Neural progenitor cell (in vitro differentiated cells): ENCODE results near the gene CRB3. TPM values are rescaled to one million over a fixed set of nuclear protein-coding genes. Genes with fewer than 3 reads are reported as not detected.
"Not testable (repeated sequence)": the region's sequence is repeated elsewhere in the genome, so short reads cannot be mapped to it uniquely, and the experiment has no call there.

Experiments used
- DNase-seq: peaks from one replicate; pipeline ENCODE4 v3.0.0-alpha.2; 2016; ENCODE audit warnings: low spot score
- H2AFZ ChIP-seq: fragments of 200-600 bp; sonication (generic); replicated peaks from 2 replicates; pipeline ENCODE4 v1.6.1; 2016; ENCODE audit warnings: antibody characterized with exemption
- H3F3A ChIP-seq: fragments of 200-600 bp; sonication (generic); 2 replicates; pipeline ENCODE4 v1.6.1; 2016; ENCODE audit warnings: antibody characterized with exemption, low read depth
- H3K27ac ChIP-seq: fragments of 200-600 bp; sonication (generic); 2 replicates; pipeline ENCODE4 v1.5.1; 2016; ENCODE audit warnings: mild to moderate bottlenecking
- H3K27me3 ChIP-seq: fragments of 200-600 bp; sonication (generic); 2 replicates; pipeline ENCODE4 v1.6.1; 2016; ENCODE audit warnings: mild to moderate bottlenecking, moderate library complexity
- H3K36me3 ChIP-seq: fragments of 200-600 bp; sonication (generic); 2 replicates; pipeline ENCODE4 v1.5.1; 2016
- H3K4me1 ChIP-seq: fragments of 200-600 bp; sonication (generic); 2 replicates; pipeline ENCODE4 v1.6.1; 2016; ENCODE audit warnings: mixed run types
- H3K4me2 ChIP-seq: fragments of 200-600 bp; sonication (generic); 2 replicates; pipeline ENCODE4 v1.6.1; 2016
- H3K4me3 ChIP-seq: fragments of 200-600 bp; sonication (generic); 2 replicates; pipeline ENCODE4 v1.5.1; 2016
- H3K79me2 ChIP-seq: fragments of 200-600 bp; sonication (generic); 2 replicates; pipeline ENCODE4 v1.6.1; 2016; ENCODE audit warnings: low read depth
- H3K9ac ChIP-seq: fragments of 200-600 bp; sonication (generic); 2 replicates; pipeline ENCODE4 v1.6.1; 2016
- H3K9me3 ChIP-seq: fragments of 200-600 bp; sonication (generic); 2 replicates; pipeline ENCODE4 v1.5.1; 2016; ENCODE audit warnings: low read depth
- H4K20me1 ChIP-seq: fragments of 200-600 bp; sonication (generic); 2 replicates; pipeline ENCODE4 v1.6.1; 2016; ENCODE audit warnings: low read depth
- H3K27ac Mint-ChIP-seq: 3 replicates; pipeline ENCODE4 v1.8.0; 2021; ENCODE audit warnings: mixed read lengths
- H3K27me3 Mint-ChIP-seq: 2 replicates; pipeline ENCODE4 v1.8.0; 2022; ENCODE audit warnings: low read depth, mild to moderate bottlenecking, inconsistent platforms, moderate library complexity, mixed read lengths; ENCODE audit not compliant: insufficient read depth
- H3K36me3 Mint-ChIP-seq: 3 replicates; pipeline ENCODE4 v1.8.0; 2021; ENCODE audit warnings: mixed read lengths
- H3K4me1 Mint-ChIP-seq: 3 replicates; pipeline ENCODE4 v1.8.0; 2021; ENCODE audit warnings: mixed read lengths
- H3K4me3 Mint-ChIP-seq: 3 replicates; pipeline ENCODE4 v1.8.0; 2021; ENCODE audit warnings: mild to moderate bottlenecking, moderate library complexity, mixed read lengths
- H3K9me3 Mint-ChIP-seq: 3 replicates; pipeline ENCODE4 v1.8.0; 2020; ENCODE audit warnings: mixed read lengths
- EZH2 ChIP-seq: fragments of 200-600 bp; sonication (generic); IDR thresholded peaks from 2 replicates; pipeline ENCODE4 v1.6.1; 2017; ENCODE audit warnings: antibody characterized with exemption, mild to moderate bottlenecking, moderate library complexity
- EZH2phosphoT487 ChIP-seq: fragments of 200-600 bp; sonication (generic); IDR thresholded peaks from 2 replicates; pipeline ENCODE4 v1.6.1; 2017; ENCODE audit warnings: antibody characterized with exemption
- total RNA-seq: library from RNA; depleted of rRNA; stranded (reverse); fragments of >200 nt; gene quantifications from 2 replicates; pipeline ENCODE4 v1.2.3, GENCODE V29; 2015; ENCODE audit warnings: low replicate concordance
- TF ChIP-seq, protein P1 (sequence below): fragments of 200-600 bp; sonication (generic); IDR thresholded peaks from 2 replicates; pipeline ENCODE4 v1.5.1; 2017; ENCODE audit warnings: antibody characterized with exemption, mild to moderate bottlenecking

The CRB3 gene
- total RNA-seq, 1 donor from 2014 or later: 1.3 TPM

- H3K27ac ChIP-seq: no peak overlapping the region
- no peaks in the 10 kb centered on the region for H3K9me3 ChIP-seq
- no peaks in the 10 kb centered on the region for H3F3A ChIP-seq
- Mint-ChIP-seq H3K27me3 (peaks cover 35% of the 10 kb centered on the region), H3K4me1 (peaks cover 5% of the 10 kb centered on the region), H3K27ac (no peak overlapping the region), H3K36me3 (no peaks in the 10 kb centered on the region), H3K9me3 (peaks cover 2% of the 10 kb centered on the region), H3K4me3 (no peak overlapping the region)
- H3K27me3 ChIP-seq: peaks cover 27% of the 10 kb centered on the region
- no peak for DNase-seq
- no peaks in the 10 kb centered on the region for H3K79me2 ChIP-seq
- H3K36me3 ChIP-seq: no peaks in the 10 kb centered on the region
- H4K20me1 ChIP-seq: no peaks in the 10 kb centered on the region
- TF ChIP-seq EZH2: no peak
- no peak for TF ChIP-seq EZH2phosphoT487
- TF ChIP-seq, protein P1, sequence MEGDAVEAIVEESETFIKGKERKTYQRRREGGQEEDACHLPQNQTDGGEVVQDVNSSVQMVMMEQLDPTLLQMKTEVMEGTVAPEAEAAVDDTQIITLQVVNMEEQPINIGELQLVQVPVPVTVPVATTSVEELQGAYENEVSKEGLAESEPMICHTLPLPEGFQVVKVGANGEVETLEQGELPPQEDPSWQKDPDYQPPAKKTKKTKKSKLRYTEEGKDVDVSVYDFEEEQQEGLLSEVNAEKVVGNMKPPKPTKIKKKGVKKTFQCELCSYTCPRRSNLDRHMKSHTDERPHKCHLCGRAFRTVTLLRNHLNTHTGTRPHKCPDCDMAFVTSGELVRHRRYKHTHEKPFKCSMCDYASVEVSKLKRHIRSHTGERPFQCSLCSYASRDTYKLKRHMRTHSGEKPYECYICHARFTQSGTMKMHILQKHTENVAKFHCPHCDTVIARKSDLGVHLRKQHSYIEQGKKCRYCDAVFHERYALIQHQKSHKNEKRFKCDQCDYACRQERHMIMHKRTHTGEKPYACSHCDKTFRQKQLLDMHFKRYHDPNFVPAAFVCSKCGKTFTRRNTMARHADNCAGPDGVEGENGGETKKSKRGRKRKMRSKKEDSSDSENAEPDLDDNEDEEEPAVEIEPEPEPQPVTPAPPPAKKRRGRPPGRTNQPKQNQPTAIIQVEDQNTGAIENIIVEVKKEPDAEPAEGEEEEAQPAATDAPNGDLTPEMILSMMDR: no peak
- H2AFZ ChIP-seq: no peak overlapping the region
- H3K4me3 ChIP-seq: no peak overlapping the region
- H3K4me1 ChIP-seq: peaks cover 7% of the 10 kb centered on the region
- H3K9ac ChIP-seq: no peak overlapping the region
- no peak overlapping the region for H3K4me2 ChIP-seq
These were observed 39.5 kb downstream of the CRB3 start for GRCh38 chr19:6503407-6504201.

- not testable (repeated sequence) for H3K9me3 ChIP-seq, H3K79me2 ChIP-seq, H3K4me1 Mint-ChIP-seq, H3K4me3 ChIP-seq, DNase-seq, H3K27me3 Mint-ChIP-seq, H3K27ac ChIP-seq, H3F3A ChIP-seq, H3K36me3 ChIP-seq, H2AFZ ChIP-seq, H4K20me1 ChIP-seq, H3K27me3 ChIP-seq, H3K4me2 ChIP-seq, H3K9me3 Mint-ChIP-seq, H3K36me3 Mint-ChIP-seq, H3K9ac ChIP-seq, H3K27ac Mint-ChIP-seq, H3K4me1 ChIP-seq, H3K4me3 Mint-ChIP-seq
These were observed 44.1 kb downstream of the CRB3 start for GRCh38 chr19:6508028-6508771.

GRCh38 chr19:6509118-6509971 is 45.3 kb downstream of the CRB3 start:
- Histone ChIP-seq H3K79me2 (no peaks in the 10 kb centered on the region), H2AFZ (no peak overlapping the region), H3K9ac (no peak overlapping the region), H3F3A (no peaks in the 10 kb centered on the region), H3K27ac (no peak overlapping the region), H3K9me3 (no peaks in the 10 kb centered on the region), H3K36me3 (no peaks in the 10 kb centered on the region), H4K20me1 (no peaks in the 10 kb centered on the region), H3K4me3 (no peak overlapping the region), H3K27me3 (no peaks in the 10 kb centered on the region), H3K4me2 (no peak overlapping the region), H3K4me1 (no peaks in the 10 kb centered on the region)
- peaks cover 6% of the 10 kb centered on the region for H3K4me1 Mint-ChIP-seq
- no peak for DNase-seq
- H3K9me3 Mint-ChIP-seq: no peaks in the 10 kb centered on the region
- no peak for TF ChIP-seq EZH2
- TF ChIP-seq EZH2phosphoT487: no peak
- TF ChIP-seq, protein P1: no peak
- no peak overlapping the region for H3K27ac Mint-ChIP-seq
- no peaks in the 10 kb centered on the region for H3K36me3 Mint-ChIP-seq
- H3K27me3 Mint-ChIP-seq: peaks cover 7% of the 10 kb centered on the region
- H3K4me3 Mint-ChIP-seq: no peak overlapping the region
